Endometrial microvascular endothelial cells (primary cell): ENCODE results near the gene ANTXR1. TPM values are rescaled to one million over a fixed set of nuclear protein-coding genes. Genes with fewer than 3 reads are reported as not detected.

Experiments
- in situ Hi-C: cut with HindIII; loops from 2 replicates; pipeline ENCODE4 v1.10.0; 2017; ENCODE audit warnings: low sequenced_read_pairs, low pct_unique_long_range_greater_than_20kb; ENCODE audit errors: inconsistent ontology term
- total RNA-seq: library from RNA; depleted of rRNA; stranded (reverse); fragments of >200 nt; gene quantifications from one replicate; pipeline ENCODE4 v1.2.3, GENCODE V29; 2015; ENCODE audit errors: inconsistent ontology term

Gene ANTXR1
- total RNA-seq, 1 donor from 2014 or later: 5.6 TPM

DNA sequence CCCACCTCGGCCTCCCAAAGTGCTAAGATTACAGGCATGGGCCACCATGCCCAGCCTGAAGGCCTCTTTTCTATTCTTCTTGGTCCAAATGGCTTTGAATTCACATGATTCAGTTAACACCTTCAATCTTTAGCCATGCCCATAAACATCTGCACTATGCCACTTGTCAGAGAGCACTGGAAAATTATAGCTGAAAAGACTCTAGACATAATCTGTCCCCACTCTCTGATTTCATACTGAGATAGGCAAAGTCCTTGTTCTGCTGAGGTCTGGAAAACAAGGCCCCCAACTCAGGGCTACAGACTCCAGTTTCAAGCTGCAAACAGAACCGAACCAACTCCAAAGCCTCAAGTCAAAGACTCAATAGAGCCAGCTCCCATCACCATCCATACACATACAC, 170.7 kb downstream of the ANTXR1 start:
- in situ Hi-C loops: no loop called here

DNA sequence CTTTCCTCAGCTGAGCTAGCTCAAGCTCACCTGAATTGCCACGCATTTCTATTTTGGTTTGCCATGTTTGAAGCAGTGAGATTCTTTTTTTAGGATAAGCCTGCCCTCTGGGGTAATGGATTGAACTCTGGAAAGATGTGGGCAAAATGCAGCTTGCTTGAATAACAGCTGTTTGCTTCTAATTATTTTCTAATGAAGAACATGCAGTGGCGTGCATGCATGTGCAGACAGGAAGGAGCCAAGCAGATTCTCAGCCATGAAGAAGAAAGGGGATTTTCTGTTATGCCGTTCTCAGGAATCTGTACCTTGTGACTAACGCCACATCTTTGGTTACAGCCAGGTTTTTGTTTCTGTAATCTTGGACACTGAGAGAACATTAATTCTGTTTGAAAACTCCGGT, 171.2 kb downstream of the ANTXR1 start:
- in situ Hi-C loops: no loop called here

DNA sequence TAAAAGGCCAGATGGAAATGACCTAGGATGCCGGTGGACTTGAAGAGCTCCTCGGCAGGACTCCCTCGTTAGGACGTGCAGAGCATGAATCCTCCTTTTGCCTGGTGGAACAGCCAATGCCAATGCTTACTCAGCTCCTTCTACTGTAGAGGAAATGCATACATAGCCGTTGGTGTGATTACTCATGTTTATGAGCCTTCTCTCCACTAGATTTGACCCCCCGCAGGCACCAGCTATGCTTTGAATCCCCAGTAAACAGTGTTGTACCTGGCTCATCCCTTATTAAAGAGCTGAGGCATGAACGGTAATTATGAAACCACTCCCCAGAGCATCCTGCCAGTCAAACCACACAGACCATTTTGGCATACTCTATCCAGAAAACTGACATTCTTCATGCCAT, 172.8 kb downstream of the ANTXR1 start:
- in situ Hi-C loops: no loop called here

DNA sequence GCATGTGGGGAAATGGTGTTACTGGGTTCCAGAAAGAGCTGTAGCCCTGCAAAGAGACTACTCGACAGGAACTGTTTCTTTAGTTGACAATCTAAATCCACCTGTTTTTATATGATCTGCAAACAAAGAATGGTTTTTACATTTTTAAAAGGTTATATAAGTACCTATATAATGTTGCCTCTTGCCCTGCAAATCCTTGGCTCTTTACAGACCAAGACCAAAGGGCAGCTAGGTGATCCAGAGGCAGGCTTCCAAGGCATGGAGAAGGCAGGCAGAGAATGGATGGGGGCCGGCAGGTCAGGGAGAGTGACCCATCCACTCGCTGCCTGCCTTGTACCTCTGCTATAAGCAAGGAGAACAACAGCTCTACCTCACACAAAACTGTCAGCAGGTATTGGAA, 173.6 kb downstream of the ANTXR1 start:
- in situ Hi-C loops: no loop called here

DNA sequence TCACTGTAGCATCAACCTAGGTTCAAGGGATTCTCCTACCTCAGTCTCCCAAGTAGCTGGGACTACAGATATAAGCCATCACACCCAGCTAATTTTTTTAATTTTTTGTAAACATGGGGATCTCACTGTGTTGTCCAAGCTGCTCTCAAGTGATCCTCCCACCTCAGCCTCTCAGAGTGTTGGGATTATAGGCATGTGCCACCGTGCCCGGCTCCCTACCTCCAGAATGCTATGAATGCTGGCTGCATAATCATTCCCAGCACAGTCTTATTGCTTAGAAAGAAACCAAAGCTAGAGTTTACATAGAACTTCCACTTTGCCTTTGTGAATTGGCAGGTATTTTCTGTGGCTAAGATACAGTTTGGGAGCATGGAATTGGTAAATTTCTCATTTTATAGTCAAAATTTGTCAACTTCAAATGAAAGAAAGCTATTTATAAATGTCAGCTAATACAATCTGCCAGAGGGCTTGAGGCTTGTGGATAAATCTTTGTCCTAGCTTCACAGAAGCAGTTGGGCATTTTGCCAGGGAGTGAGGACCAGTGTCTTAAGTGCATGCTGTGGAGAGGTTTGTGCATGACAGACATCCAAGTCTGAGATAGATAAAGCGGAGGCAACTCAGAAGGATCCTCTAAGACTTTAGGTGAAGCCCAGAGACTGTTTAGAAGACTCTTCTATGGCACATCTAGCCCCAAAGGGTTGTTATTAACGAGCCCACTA, 175.4 kb downstream of the ANTXR1 start:
- in situ Hi-C loops: no loop called here

DNA sequence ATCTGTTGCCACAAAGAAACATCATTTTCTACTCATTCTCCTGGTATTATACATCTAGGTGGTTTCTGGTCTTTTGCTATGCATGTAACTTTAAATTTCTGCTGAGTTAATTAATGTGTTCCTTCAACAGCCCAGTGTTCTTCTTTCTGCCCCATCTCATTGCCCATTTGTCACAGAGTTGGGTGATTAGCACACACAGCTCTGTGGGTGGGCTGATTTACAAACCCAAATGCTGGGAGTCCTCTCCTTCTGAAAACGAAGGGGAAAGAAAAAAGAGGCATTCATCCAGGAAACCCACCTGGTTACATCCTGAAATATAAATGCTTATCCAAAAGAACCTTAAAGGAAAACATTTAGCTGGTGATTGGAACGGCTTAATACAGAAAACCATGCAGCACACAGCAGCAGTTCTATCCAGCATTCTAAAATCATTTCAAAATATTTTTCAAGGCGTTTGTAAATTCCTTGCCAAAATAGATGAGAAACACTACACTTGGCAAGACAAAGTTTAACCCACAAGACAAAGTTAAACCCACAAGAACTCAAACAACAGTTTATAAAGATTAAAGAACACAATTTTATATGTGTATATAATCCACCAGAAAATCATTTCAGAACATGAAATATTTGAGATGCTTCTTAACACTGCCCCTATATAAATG, 177.9 kb downstream of the ANTXR1 start:
- in situ Hi-C loops: no loop called here

DNA sequence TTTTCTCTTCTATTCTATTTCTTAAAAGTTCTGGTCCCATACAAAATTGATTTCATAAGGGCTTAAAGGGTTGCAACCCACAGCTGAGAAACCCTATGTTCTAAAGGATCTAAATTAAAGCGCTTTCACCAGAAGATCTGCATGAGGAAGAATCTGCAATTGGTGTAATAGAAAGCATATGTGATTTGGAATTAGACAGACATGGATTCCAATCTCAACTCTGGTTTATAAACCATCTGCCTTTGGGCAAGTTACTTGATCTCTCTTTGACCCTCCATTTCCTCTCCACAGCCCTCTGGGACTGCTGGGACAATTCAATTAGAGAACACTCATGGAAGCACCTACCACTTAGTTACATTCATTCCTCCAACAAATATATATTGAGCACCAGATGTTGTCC, 178.7 kb downstream of the ANTXR1 start:
- in situ Hi-C loops: no loop called here

DNA sequence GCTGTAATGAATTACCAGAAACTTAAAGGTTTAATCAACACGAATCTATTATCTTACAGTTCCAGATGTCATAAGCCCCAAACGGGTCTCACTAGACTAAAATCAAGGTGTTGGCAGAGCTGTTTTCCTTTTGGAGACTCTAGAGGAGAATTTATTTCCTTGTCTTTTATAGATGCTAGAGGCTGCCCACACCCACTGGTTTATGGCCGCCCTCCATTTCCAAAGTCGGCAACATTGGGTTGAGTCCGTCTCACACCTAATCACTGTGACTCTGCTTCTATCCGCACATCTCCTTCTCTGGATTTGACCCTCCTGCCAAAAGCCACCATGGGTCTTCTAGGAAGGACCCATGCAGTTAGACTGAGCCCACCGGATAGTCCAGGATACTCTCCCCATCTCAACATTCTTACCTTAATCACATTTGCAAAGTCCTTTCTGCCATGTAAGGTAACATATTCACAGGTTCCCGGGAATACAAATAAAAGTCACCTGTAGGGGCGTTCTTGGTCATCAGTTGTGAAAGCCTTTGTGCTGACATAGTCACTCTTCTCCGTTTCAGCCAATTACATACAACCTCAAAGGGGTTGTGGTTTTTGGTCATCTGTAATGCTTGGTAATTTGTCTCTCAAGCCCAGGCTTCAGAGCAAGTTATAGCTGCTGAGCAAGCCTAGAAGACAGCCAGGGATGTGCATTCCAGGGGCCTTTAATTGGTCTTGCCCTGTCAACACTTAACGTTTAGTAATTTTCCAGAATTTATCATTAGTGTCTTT, 179.4 kb downstream of the ANTXR1 start:
- in situ Hi-C loops: no loop called here

DNA sequence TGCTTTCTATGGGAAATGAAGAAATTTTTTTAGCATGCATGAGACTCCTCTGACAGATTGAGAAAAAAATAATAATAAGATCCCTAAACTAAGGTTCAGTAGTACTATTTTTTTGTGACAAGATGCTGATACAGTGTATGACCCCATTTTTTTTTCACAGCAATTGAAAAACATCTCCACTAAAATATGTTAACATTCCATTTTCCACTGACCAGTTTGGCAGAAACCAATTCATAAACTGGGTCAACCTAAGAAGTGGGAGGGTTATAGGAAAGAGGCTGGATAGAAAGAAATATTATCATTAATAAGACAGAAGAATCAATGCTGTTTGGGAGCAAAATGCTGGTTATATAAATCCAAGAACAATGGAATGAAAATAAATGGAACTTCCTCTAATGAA, 182.7 kb downstream of the ANTXR1 start:
- in situ Hi-C loops: no loop called here

DNA sequence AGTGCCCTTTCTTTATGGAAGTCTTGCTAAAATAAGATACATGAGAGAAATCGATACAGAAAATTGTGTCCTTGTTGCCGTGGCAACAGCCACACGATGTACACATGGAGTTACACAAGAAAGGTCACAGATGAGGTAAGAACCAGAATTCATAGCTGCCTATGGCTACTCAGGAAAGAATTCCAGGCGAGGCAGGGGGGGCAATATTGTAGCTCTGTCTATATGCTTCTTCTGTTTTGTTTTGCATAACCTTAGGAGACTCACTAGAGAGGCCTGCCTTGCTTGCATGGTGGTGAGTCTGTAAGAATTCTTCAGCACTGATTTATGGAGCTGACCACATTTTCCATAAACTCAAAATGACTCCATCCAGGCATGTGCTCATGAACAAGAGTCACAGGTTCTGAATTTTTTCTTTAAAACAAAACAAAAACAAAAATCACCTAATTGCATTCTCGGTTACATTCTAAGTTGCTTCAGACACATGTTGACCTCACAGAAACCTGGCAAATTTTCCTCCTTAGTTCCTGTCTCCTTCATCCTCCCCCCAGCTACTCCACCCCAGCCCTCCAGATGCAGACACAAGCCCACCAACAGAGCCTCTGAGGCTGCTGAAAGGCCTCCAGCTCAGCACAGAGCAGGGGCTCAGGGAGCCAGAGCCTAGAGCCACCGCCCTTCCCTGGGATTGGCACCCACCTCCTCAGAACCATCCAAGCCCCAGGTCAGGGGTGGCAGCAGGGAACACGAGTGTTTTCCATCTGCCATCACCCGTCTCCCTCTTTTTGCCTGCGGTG, 183.5 kb downstream of the ANTXR1 start:
- in situ Hi-C loops: no loop called here

DNA sequence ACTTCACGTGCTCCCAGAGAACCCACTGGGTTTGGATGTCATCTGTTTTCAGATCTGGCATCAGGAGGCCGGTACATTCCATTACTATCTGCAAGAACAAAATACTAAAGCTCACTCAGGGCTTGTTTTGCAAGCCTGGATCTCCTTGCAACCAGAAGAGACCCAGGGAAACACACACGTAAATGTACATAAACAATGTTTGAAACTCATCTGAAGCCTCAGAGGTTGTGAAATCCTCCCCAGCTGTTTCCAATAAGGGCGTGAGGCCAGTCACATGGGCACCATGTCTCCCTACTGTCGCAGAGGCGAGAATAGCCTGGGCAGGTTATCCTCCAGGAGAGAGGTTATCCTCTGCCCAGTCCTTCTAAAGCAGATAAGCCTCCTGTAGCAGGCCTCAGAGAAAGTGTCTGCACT, 187.1 kb downstream of the ANTXR1 start:
- in situ Hi-C loops: no loop called here

DNA sequence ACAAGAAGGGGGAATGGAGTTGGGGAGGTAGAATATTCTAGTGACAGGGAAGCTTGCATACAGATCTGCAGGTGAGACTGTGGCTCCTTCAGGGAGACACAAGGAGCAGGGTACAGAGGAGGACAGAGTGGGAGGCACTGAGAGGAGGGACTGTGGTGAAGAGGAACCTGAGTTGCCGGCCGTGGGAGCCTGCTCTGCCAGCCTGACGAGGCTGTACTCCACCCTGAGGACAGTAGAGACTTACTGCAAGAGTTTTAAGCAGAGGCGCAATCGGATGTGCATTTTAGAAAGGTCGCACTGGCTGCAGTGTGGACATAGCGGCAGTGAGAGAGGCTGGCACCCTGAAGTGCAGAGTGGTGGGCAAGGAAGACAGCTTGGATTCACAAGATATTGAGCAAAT, 188.3 kb downstream of the ANTXR1 start:
- in situ Hi-C loops: no loop called here

DNA sequence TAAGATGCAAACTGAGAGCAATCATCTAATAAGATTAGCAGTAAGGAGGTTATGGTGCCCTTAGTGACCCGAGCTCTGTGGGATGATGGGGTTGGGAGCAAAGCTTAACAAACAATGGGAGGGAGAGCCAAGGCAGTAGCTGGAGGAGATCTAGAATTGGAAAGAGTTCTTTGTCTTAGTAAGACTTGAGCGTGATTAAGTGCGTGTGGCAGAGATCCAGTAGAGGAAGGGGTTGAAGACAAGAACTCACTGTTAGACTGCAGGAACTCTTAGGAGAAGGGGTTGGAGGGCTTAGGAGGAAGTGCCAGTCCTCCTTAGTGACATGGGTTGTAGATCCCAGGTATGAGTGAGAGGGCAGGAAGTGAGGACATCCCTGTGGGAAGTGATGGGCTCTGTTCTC, 189.3 kb downstream of the ANTXR1 start:
- in situ Hi-C loops: no loop called here

DNA sequence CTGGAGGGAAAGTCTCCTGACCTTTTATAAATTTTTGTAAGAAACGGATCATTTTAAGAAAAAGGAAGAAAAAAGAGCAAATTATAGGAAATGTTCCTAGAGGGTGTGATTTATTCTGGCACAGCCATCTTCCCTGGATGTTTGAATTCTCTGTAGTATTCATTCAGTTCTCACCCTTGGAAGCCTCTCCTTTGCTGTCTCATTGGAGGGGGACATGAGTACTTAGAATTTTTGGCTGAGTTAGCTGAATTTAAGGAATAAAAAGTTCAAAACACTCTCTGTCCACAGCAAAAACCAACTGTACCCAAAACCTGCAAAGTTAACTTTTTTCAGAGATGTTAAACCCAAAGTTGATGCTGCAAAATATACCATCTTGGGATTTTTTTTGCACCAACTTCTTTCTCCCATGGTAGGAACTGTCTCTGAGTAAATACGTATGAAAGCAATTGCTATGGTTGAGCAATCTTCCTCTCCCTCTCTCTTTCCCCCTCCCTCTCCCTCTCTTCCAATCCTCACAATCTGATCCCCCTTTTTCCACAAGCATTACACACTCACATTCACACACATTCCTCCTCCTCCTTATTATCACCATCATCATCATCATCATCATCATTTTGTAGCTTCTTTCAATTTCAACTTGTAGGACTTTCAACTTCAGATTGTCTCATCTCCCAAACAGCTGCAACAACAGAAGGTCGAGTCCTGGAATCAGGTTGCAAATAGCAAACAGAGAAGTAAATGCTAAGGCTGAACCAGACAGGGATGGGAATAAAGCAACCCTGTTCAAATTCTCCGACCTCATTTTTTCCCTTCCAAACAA, 190.4 kb downstream of the ANTXR1 start:
- in situ Hi-C loops: no loop called here

DNA sequence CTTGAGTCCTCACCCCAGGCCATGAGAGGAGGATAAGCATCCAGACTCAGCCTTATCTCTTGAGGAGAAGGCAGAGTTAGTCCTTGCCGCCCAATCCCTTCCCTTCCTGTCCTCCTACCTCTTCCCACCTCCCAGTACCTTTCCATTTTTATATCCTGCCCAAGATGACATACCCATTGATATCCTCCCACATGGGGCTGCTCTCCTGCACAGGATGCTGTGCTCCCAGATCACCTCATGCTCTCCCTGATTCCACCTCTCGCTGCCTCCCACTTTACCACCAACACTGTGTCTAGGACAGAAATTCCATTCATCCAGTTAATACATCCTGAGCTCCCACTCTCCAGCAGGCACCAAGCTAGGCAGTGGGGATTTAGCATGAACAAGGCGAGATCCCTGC, 191.7 kb downstream of the ANTXR1 start:
- in situ Hi-C loops: no loop called here

DNA sequence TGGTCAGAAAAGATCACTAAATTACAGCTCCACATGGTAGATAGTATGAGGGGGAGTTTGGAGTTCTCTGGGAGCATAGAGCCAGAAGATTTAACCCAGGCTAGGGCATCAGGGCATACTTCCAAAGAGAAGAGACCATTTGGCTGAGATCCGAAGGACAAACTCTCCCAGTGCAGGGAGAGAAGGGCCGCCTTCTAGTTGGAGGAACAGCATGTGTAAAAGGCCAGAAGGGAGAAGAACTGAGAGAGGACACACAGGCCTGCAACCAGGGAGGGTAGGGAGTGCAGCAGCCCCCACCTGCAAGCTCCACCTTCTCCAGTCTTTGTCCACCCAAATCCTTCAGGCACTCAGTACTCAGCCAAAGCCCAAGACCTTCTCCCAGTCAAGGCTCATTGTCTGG, 192.1 kb downstream of the ANTXR1 start:
- in situ Hi-C loops: no loop called here

DNA sequence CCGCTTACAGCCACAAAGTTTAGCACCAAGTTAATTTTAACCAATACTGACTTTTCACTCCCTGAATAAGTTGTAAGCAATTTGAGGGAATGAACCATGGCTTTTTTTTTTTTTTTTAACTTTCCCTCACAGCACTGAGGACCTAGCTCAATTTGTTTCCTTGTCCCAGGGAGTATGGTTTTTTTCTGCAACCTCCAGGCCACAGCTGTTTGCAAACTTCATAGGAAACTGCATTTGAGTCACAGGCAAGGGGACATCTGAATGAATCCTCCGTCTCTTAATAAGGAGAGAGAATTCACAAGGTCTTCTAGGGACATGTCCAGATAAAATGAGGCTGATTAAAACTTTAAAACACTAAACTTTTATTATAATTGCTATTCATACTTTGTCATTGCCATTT, 192.5 kb downstream of the ANTXR1 start:
- in situ Hi-C loops: no loop called here

DNA sequence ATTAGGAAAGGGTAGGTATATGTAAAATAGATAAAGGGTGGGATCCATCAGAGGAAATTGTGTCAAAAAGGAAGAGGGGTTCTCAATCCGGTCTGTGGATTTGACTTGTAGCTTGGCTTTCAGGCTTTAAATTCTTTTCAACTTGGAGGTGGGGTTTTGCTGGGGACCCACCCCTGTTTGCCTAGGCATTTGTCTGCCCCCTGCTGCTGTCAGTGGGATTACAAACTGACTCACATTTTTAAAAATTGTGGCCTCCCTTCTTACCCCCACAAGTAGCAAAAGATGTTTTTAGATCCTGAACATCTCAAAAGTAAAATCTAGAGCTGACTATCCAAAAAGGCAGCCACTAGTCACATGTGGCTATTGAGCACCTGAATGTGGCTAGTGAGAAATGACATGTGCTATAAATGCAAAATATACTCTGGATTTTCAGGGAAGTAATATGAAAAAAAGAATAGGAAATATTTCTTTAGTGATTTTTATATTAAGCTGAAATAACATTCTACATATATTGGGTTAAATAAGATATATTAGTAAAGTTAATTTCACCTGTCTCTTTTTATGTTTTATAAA, 195.1 kb downstream of the ANTXR1 start:
- in situ Hi-C loops: no loop called here
